ENCODE data around the gene MLIP. TPM values are rescaled to one million over a fixed set of nuclear protein-coding genes. Genes with fewer than 3 reads are reported as not detected.

MLIP gene
- total and polyA plus RNA-seq, 2 of the 13 experiments (the other 11 are each of a cell fraction or from before 2014, with no cell fraction given): 0.08 to 0.33 TPM

- in situ Hi-C loops (cut with HindIII; ENCODE audit: extremely low pct_ligation_motif_present, low pct_unique_long_range_greater_than_20kb) (no loop called here), intact Hi-C loops (cut with micrococcal nuclease; ENCODE audit: unreplicated experiment) (loop anchor here (5.0 kb wide), 1 partner anchor 54 kb away; no protein-coding TSS in a partner anchor)
- Histone ChIP-seq H3K36me3 (replicated peaks in 1 of 2; ENCODE audit: control insufficient read depth in 1 of 2, insufficient read depth in 2 of 2, low read length in 2 of 2) (no peaks in the 10 kb centered on the region), H3K27ac (ENCODE audit: extremely low read length, insufficient read depth, low read length) (no peak overlapping the region), H3K9me3 (ENCODE audit: low read length) (no peaks in the 10 kb centered on the region), H3K79me2 (ENCODE audit: insufficient read depth, low read length) (no peaks in the 10 kb centered on the region), H3K4me2 (ENCODE audit: low read depth, low read length) (no peak overlapping the region), H4K20me1 (ENCODE audit: insufficient read depth, low read length) (no peaks in the 10 kb centered on the region), H2AFZ (ENCODE audit: low read length) (no peak overlapping the region), H3K27me3 (ENCODE audit: control insufficient read depth in 1 of 2, insufficient read depth in 2 of 2, low read length in 2 of 2) (no peaks in the 10 kb centered on the region), H3K4me1 (ENCODE audit: insufficient read depth, low read length) (no peaks in the 10 kb centered on the region), H3K4me3 (replicated peaks in 1 of 3; ENCODE audit: insufficient read depth in 1 of 3, low read depth in 2 of 3, low read length in 3 of 3) (no peak overlapping the region), H3K9ac (ENCODE audit: insufficient read depth, low read depth, low read length) (no peak overlapping the region)
- TF ChIP-seq FIP1L1 (IDR thresholded peaks at IDR 0.05; ENCODE audit: borderline replicate concordance, insufficient read depth, low read depth, low read length): no peak
- TF ChIP-seq RBFOX2 (IDR thresholded peaks at IDR 0.05; ENCODE audit: low read depth, low read length): no peak
- no peak for TF ChIP-seq XRCC5 (optimal IDR thresholded peaks at IDR 0.05; ENCODE audit: low read length)
- 0 out of 2 replicates have a peak, but pooled peaks have one; percentile 37 for TF ChIP-seq NFE2L2 (IDR thresholded peaks at IDR 0.05; ENCODE audit: low read length)
- TF ChIP-seq ZNF660 (CRISPR knock-in tag; IDR thresholded peaks at IDR 0.05; ENCODE audit: borderline replicate concordance, low read depth): no peak
- no peak for TF ChIP-seq CBFB (CRISPR knock-in tag; IDR thresholded peaks at IDR 0.05)
- no peak for TF ChIP-seq ZZZ3 (CRISPR knock-in tag; IDR thresholded peaks at IDR 0.05; ENCODE audit: borderline replicate concordance)
- no peak for ATAC-seq
- no peak for FAIRE-seq
- ChIA-PET CTCF (ENCODE audit: low intra/inter-chr PET ratio, low total read pairs) (no interaction called here), POLR2A (no interaction called here)
- BruUV-seq (replicated peaks): no TSS peak
- no peak for DNase-seq (ENCODE audit: low spot score)
These were observed 144.6 kb downstream of the MLIP start for GRCh38 chr6:54255886-54256285.

- FAIRE-seq: no peak
- peak; percentile 55 to 74; a peak in 3 of 4 replicates for TF ChIP-seq MAFK (conservative IDR thresholded peaks at IDR 0.05 in 1 of 2, IDR thresholded peaks at IDR 0.05 in 1 of 2; ENCODE audit: low read length in 2 of 2)
- peak; percentile 55; the same call in 1 of the 2 replicates for TF ChIP-seq MAFF (IDR thresholded peaks at IDR 0.05; ENCODE audit: low read depth, low read length)
- TF ChIP-seq SNRNP70 (IDR thresholded peaks at IDR 0.05; ENCODE audit: low read depth, low read length): no peak
- no peak for TF ChIP-seq ZNF687 (CRISPR knock-in tag; IDR thresholded peaks at IDR 0.05)
- Histone ChIP-seq H2AFZ (ENCODE audit: low read length) (no peak overlapping the region), H3K36me3 (replicated peaks in 1 of 2; ENCODE audit: control insufficient read depth in 1 of 2, insufficient read depth in 2 of 2, low read length in 2 of 2) (no peaks in the 10 kb centered on the region), H3K4me1 (ENCODE audit: insufficient read depth, low read length) (no peaks in the 10 kb centered on the region), H4K20me1 (ENCODE audit: insufficient read depth, low read length) (no peaks in the 10 kb centered on the region), H3K9me3 (ENCODE audit: low read length) (no peaks in the 10 kb centered on the region), H3K4me3 (replicated peaks in 1 of 3; ENCODE audit: insufficient read depth in 1 of 3, low read depth in 2 of 3, low read length in 3 of 3) (no peak overlapping the region), H3K27me3 (ENCODE audit: control insufficient read depth in 1 of 2, insufficient read depth in 2 of 2, low read length in 2 of 2) (no peaks in the 10 kb centered on the region), H3K4me2 (ENCODE audit: low read depth, low read length) (no peak overlapping the region), H3K27ac (ENCODE audit: extremely low read length, insufficient read depth, low read length) (no peak overlapping the region), H3K9ac (ENCODE audit: insufficient read depth, low read depth, low read length) (no peak overlapping the region), H3K79me2 (ENCODE audit: insufficient read depth, low read length) (no peaks in the 10 kb centered on the region)
- ChIA-PET POLR2A (no interaction called here), CTCF (ENCODE audit: low intra/inter-chr PET ratio, low total read pairs) (no interaction called here)
- BruUV-seq (replicated peaks): no TSS peak
- intact Hi-C loops (cut with micrococcal nuclease; ENCODE audit: unreplicated experiment) (no loop called here), in situ Hi-C loops (cut with HindIII; ENCODE audit: extremely low pct_ligation_motif_present, low pct_unique_long_range_greater_than_20kb) (no loop called here)
- ATAC-seq: no peak
- no peak for DNase-seq (ENCODE audit: low spot score)
These were observed 148.8 kb downstream of the MLIP start for GRCh38 chr6:54260025-54260424.
